ENCODE data around the gene SRCIN1.

- TF ChIP-seq CTCF (conservative IDR thresholded peaks at IDR 0.05; ENCODE audit: low read depth, low read length) (no peak), EZH2phosphoT487 (IDR thresholded peaks at IDR 0.05; ENCODE audit: borderline replicate concordance, low read length) (no peak)
These were observed 15.8 kb upstream of the SRCIN1 start for GRCh38 chr17:38621538-38621937.

Measured in PC-3 (cell line).